ENCODE data around the gene C20orf204. TPM values are rescaled to one million over a fixed set of nuclear protein-coding genes. Genes with fewer than 3 reads are reported as not detected.

C20orf204 gene
- total RNA-seq, 1 donor from 2014 or later: 0.86 TPM

DNA sequence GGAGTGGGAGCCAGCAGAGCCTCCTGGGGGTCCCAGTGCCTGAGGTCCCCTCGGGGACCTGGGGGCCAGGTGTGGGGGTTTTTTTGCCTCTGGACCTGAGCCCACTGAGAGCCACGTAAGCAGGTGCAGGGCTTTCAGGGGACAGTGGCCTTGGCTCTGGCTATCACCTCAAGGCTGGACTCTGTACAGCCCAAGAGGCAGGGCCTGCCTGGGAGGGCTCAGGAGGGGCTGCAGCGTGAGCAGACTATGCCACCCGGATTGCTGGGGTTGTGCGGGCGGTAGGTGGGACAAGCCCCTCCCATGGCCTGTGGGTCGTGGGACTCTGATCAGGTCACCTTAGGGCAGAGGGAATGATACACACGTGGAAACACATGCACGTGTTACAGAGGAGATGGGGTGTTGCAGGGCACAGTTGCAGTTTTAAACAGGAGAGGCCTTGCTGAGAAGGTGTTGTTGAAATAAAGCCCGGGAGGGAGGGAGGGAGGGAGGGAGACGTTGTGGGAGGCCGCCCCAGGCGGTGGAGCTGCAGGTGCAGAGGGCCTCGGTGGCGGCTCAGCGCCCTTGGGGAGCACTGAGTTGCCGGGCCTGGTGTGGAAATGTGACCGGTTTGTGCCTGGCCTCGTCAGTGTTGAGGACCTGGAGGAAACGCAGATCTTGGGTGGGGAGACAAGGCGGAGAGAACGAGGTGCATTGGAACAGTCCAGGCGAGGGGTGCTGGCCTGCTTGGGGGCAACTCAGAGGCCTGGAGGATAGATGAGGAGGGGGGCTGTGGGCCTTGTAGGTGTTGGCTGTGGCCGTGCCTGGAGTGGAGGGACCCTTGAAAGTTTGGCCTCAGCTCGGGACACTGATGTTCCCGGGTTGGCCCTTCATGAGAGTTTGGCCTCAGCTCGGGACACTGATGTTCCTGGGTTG, 29.3 kb downstream of the C20orf204 start:
- intact Hi-C loops (cut with DNase I): loop anchor here (10.0 kb wide), 1 partner anchor 541 kb away; the partner anchor contains the start of gene PPDPF
- DNase-seq (ENCODE audit: low spot score): no peak

DNA sequence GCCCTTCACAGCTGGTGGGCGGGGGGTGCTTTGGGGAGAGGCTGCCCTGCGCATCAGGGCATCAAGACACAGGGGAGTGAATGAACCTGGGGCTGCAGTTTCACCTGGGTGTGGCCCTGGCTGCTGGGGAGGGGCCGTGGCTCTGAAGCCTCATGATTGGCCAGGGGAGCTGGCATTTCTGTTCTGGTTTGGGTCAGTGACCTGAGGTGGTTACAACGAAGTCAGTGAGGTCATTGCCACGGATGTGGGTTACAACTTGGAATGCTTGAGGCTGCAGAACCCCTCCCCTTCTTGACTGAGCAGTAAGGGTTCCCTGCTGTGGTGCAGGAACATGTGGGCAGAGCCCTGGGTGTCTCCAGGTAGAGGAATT, 30.0 kb downstream of the C20orf204 start:
- intact Hi-C loops (cut with DNase I): loop anchor here (10.0 kb wide), 1 partner anchor 541 kb away; the partner anchor contains the start of gene PPDPF
- DNase-seq (ENCODE audit: low spot score): no peak

DNA sequence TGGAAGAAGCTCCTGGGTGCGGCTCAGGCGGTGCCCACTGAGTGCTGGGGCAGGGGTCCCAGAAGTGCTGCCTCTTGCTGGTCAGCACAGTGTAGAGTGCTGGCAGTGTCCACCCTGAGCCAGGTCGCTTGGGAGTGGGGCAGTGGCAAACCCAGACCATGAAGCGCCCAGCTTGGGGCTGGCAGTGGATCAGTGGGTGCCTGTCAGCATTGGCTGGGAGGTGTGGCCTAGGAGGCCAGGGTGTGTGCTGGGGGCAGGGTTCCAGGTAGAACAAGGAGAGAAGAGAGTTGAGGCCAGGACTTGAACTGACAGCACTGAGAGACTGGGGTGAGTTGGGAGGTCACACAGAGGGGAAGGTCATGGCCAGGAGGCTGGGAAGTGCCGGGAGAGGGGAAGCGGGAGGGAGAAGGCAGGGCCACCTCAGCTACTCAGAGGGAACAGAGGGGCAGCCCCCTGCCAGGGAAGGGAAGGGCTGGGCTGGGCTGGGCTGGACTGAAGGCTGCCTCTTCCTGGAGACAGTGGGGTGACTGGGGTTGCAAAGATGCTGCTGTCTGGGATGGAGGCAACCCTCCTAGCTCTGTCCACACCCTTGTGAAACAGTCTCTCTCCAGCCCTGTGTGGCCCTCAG, 31.1 kb downstream of the C20orf204 start:
- intact Hi-C loops (cut with DNase I): loop anchor here (10.0 kb wide), 1 partner anchor 542 kb away; the partner anchor contains the start of gene PPDPF

DNA sequence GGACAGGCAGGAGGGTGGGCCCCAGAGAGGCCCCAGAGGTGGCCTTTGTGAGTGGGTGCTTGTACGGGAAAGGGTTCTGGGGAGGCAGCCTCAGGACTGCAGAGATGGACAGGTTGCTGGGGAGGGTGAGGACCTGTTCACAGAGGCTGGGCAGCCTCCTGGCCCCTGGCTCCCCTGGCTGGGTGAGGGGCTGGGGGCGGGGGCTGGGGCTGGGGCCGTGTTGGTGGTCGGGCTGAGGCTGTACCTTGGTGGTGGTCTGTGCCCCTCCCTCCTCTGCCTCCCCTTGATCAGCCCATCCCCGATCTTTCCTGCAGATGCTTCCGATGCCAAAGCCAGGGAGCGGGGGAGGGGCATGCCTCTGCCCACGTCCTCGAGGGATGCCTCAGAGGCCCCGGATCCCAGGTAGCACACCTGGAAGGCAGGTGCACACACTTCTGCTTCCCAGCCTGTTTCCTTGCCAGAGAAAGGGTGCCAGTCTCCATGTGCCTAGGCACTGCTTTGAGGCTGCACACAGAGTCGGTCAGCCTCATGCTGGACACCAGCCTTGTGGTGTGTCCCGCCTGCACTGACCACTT, 31.8 kb downstream of the C20orf204 start:
- DNase-seq (ENCODE audit: low spot score): no peak
- intact Hi-C loops (cut with DNase I): loop anchor here (10.0 kb wide), 1 partner anchor 543 kb away; the partner anchor contains the start of gene PPDPF

More for the DNA sequence above, 31.1 kb downstream of the C20orf204 start:
- no peak for DNase-seq (ENCODE audit: low spot score)

DNA sequence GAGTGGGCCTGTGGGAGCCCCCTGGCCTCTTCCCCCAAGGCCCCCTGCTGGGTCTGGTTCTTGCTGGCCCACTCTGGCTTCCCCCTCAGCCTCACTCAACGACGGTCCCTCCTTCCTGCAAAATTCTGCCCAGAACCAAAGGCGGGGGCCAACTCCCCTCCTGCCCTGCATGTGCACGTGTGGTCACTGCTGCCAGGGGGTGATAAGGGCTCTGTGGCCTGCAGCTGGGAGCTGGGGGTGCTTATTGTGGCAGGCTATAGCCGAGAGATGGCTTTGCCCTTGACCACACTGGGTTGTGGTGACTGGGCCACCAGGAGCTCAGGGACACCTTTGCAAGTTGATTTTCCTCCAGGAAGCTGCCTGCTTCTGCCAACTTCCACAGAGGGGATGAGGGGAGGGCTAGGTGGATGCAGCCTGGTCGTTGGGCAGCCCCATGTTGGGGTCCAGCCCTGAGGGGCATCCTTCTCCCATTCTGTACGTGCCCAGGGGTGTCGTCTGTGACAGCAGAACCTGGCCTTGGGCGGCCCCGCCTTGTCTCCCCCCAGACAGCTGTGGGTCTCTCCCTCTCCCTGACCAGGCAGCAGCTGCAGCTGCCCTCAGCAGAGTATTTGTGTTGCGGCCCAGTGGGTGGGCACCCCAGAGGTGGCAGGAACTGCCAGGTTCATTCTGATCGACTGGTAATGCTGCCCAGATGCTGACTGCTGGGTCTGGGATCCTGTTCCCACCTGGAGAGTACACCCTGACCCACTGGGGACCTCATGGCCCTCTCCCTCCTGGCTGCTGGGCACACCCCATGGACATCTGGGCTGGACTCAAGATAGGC, 32.6 kb downstream of the C20orf204 start:
- DNase-seq (ENCODE audit: low spot score): no peak
- intact Hi-C loops (cut with DNase I): loop anchor here (10.0 kb wide), 1 partner anchor 544 kb away; the partner anchor contains the start of gene PPDPF

DNA sequence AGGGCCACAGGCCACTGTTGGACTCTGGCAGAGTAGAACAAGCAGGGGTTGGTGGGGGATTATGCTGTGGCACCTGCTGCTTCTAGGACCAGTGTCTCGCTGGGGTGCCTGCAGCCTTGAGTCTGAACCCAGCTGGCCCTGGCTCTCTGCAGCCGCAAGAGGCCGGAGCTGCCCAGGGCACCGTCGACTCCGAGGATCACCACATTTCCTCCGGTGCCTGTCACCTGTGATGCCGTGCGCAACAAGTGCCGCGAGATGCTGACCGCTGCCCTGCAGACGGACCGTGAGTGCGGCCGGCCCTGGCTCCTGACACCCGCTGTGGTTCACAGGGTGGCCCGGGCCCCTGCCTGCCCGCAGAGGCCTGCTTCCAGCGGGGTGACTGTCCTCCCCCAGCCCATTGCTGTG, 33.2 kb downstream of the C20orf204 start:
- no peak for DNase-seq (ENCODE audit: low spot score)
- intact Hi-C loops (cut with DNase I): loop anchor here (10.0 kb wide), 1 partner anchor 544 kb away; the partner anchor contains the start of gene PPDPF

DNA sequence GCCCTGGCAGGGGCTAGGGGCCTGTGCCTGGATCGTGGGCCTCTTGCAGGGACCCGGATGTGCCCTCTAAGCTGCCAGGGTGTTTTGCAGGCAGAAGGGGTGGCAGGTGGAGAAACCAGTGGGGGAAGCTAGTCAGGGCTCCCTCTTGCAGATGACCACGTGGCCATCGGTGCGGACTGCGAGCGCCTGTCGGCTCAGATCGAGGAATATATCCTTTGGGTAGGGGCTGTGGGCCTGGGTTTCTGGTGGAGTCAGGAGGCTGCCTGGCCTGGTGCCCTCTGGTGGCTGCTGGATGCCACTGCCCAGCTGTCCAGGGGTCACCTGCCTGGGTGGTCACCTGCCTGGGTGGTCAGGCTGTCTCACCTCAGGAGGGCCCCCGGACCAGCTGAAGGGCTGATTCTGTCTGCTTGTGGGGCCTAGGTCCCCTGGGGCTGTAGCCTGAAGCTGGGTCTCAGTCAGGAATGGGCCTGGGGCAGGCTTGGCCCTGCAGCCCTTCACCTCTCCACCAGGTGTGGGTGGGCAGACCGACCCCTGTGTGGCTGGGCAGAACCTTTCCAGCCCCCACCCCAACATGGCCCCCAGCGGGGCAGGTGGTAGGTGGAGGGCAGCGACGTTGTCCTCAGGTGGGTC, 33.7 kb downstream of the C20orf204 start:
- DNase-seq (ENCODE audit: low spot score): no peak
- intact Hi-C loops (cut with DNase I): loop anchor here (10.0 kb wide), 1 partner anchor 545 kb away; the partner anchor contains the start of gene PPDPF

DNA sequence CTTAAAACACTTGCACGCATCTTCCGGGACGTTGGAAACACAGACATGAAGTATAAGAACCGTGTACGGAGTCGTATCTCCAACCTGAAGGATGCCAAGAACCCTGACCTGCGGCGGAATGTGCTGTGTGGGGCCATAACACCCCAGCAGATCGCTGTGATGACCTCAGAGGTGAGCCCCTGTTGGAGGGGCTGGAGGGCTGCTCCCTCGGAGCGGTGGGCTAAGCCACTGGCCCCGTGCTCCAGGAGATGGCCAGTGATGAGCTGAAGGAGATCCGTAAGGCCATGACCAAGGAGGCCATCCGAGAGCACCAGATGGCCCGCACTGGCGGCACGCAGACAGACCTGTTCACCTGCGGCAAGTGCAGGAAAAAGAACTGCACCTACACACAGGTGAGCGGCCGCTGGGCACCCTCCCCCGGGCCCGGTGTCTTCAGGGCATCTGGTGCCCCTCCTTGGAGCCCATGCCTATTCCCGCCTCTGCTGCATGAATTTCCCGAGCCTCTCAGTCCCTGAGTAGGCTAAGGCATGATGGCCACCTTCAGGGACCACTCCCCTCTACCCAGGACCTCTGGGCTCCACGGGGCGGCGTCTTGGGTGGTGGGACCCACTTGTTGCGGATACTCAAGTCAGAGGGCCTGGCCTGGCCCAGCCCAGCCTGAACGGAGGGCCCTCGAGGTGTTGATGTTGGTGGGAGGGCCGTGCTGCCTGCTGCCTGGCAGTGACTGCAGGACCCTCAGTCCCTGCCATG, 34.4 kb downstream of the C20orf204 start:
- DNase-seq (ENCODE audit: low spot score): no peak
- intact Hi-C loops (cut with DNase I): no loop called here

DNA sequence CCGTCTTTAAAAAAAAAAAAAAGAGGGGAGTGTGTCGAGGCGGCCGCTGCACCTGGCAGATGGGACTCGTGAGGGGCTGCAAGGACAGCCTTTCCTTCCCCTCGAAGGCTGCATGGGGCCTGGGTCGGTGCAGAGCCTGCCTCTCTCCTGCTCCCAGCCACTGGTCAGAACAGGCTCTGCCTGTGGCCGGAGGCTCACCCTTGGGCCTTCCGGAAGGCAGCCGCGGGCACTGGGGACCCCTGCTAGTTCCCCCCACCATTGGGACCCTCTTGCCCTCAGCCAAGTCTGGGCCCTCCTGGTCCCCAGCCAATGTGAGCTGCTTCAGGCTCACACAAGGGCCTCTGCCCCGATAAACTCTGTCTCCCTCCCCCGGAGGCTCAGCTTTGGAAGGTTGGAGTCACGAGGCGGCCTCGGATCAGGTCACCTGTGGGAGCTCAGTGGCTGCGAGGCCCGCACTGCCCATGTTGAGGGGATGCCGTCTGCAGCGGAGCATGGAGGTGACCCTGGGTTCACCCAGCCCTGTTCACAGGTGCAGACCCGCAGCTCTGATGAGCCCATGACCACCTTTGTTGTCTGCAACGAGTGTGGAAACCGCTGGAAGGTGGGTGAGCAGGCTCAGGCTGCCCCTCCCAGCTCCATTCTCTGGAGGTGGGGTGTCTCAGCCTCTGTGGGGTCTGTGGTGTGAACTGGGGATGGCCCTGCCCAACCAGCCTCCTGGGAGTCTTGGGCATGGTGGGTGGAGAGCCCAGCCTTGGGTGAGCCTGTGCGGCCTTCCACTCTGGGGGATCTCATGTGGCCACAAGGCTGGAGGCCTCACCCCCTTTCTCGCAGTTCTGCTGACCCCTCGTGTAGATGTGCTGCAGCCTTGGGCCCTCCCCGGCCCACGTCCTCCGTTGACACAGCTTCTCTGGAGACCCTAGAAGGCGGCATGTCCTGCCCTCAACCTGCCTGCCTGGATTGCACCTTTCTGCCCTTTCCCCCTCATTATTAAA, 35.7 kb downstream of the C20orf204 start:
- no peak for DNase-seq (ENCODE audit: low spot score)
- intact Hi-C loops (cut with DNase I): no loop called here

DNA sequence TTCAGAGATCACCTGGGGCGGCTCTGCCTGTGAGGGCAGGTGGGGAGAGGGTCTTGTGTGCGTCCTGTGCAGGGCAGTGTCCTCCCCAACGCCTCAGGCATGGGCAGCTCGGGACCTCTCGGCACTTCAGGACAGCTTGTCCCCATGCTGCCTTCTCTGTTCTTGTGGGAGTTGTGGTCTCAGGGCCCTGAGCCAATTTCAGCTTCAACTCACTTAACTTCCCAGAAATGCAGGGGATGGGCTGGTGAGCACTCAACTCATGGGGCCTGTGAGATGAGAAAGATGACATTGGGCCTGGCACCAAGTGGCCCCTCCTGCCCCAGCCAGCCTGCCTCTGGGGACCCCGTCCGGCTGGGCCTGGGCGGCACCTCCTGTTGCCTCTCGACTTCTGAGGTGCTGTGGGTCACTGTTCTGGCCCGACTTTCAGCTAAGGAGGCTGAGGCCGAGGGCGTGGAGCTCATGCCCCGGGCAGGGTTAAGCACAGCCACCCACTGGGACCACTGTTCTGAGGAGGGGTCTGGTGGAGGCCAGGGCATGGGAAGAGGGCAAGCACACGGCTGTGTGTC, 36.6 kb downstream of the C20orf204 start:
- no peak for DNase-seq (ENCODE audit: low spot score)
- intact Hi-C loops (cut with DNase I): no loop called here

DNA sequence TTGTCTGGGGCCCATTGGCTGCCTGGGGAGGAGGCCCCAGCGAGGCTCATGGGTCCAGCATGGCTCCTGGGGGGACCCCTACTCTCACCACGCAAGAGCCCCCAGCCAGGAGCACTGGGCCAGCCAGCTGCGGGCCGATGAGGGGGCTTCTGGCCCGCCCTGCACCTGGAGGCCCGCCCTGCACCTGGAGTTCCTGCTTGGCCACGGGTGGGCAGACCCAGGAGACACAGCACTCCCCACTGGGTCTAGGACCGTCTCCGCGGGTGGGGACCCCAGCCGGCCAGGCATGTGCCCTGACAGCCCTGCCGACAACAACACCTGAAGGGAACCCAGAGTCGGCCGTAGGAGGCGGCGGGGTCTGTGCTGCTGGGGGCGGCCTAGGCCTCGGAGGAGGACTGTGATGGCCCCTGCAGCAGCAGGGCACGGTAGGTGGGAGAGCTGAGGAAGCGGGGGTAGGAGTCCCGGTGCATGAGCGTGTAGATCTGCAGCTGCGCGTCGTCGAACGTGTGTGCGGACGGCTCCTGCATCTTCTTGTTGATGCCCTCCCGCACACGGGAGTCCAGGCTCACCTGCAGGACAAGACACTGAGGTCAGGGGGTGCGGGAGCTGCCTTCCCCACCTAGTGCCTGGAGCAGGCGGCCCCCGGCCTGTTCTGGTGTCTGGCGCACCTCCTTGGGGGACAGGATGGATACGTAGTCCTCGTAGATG, 37.6 kb downstream of the C20orf204 start:
- intact Hi-C loops (cut with DNase I): no loop called here
- DNase-seq (ENCODE audit: low spot score): no peak

DNA sequence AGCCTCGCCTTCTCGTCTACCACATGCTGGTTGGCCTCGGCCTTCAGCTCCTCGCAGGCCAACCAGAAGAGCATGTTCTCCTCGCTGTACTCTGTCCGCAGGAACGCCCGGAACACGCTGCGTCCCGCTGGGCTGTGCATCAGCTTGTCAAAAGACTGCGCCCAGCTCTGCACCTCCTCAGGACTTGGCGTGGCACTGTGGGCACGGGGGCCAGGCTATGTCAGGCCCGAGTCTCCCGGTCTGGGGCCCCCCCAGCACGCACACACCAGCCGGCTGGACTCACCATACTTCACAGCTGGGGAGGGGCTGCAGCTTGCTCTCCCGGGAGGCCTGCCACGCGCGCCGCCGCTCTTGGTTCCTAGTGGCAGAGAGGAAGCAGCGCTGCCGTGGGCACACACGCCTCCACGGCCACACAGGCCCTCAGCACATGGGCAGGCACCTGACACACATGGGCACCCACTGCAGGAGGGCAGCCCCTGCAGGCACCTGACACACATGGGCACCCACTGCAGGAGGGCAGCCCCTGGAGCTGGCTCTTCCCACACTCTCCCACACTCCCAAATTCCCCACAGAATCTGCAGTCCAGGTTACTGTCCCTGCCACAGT, 38.3 kb downstream of the C20orf204 start:
- no peak for DNase-seq (ENCODE audit: low spot score)
- intact Hi-C loops (cut with DNase I): no loop called here

DNA sequence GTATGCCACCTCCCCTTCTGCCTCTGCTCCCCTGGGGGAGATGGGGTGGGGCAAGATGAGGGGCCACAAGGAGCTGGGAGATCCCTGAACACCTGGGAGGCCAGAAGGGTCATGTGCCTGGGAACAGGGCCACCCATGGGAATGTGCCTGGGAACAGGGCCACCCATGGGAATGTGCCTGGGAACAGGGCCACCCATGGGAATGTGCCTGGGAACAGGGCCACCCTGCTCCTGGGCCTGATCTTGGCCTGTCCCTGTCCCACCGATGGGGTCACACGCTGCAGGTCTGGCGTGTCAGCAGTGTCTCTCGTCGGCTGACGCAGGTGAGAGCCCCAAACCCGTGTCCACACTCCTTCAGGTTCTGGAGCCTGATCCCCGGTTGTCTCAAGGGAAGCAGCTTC, 39.0 kb downstream of the C20orf204 start:
- DNase-seq (ENCODE audit: low spot score): no peak
- intact Hi-C loops (cut with DNase I): no loop called here

DNA sequence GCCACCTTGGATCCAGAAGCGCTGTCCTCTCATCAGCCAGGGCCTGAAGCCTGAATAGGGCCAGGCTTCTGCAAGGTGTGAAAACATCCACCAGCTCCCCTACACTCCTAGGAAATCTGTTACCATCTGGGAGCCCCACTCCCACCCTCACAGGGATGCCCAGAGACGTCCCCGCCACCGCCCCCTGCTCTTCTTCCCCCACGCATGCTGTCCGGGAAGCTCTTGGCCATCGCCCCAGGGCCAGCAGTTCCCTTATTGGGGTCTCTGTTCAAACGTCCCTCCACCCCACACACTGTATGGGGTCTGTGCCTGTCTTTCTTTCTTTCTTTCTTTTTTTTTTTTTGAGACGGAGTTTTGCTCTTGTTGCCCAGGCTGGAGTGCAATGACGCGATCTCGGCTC, 39.6 kb downstream of the C20orf204 start:
- no peak for DNase-seq (ENCODE audit: low spot score)

DNA sequence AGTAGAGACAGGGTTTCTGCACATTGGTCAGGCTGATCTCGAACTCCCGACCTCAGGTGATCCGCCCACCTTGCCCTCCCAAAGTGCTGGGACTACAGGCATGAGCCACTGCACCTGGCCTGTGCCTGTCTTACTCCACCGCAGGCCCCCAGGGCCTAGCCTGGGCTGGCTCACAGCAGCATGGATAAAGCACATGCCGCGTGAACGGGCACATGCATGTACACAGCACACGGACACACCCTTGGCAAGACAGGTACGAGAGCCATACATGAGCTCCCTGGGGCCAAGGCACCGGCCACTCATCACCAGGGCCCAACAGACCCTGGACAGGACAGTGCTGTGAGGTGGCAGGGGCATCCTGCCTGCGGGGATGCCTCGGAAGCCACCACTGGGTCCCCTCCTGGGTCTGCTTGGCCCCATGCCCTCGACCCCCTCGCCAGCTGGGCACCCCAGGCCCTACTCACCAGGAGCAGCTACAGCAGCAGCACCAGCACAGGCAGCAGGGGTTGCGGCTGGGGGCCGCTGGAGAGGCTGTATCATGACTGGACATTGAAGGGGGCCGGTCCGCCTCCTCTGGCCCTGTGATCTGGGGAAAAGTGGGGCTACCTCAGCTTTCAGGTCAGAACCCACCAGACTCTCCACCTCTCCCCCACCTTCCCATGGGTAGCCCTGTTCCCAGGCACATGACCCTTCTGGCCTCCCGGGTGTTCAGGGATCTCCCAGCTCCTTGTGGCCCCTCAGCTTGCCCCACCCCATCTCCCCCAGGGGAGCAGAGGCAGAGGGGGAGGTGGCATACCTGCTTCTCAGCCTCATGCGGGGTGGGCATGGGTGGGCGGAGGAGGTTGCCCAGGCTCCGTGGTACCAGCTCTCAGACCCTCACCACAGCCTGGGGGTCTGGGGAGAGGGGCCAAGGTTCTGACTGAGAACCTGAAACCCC, 40.3 kb downstream of the C20orf204 start:
- intact Hi-C loops (cut with DNase I): no loop called here
- no peak for DNase-seq (ENCODE audit: low spot score)

More for the DNA sequence above, 39.6 kb downstream of the C20orf204 start:
- intact Hi-C loops (cut with DNase I): no loop called here
